Epithelial cell of esophagus (primary cell): Measurements from ENCODE around the gene BCAM.
"Not testable (repeated sequence)": the region's sequence is repeated elsewhere in the genome, so short reads cannot be mapped to it uniquely, and the experiment has no call there.

Source experiments
- DNase-seq: peaks from one replicate; pipeline ENCODE4 v3.0.0; 2010; ENCODE audit warnings: low read depth
- H3K4me3 ChIP-seq: 2 replicates; pipeline ENCODE4 v1.5.1; 2011; ENCODE audit warnings: mild to moderate bottlenecking, low read length, control low read depth
- TF ChIP-seq, protein P1 (sequence below): IDR thresholded peaks from 2 replicates; pipeline ENCODE4 v1.5.1; 2011; ENCODE audit warnings: low read depth, mild to moderate bottlenecking, low read length, control low read depth, inconsistent platforms; ENCODE audit not compliant: insufficient read depth; ENCODE audit errors: missing control alignments

The BCAM gene

DNA sequence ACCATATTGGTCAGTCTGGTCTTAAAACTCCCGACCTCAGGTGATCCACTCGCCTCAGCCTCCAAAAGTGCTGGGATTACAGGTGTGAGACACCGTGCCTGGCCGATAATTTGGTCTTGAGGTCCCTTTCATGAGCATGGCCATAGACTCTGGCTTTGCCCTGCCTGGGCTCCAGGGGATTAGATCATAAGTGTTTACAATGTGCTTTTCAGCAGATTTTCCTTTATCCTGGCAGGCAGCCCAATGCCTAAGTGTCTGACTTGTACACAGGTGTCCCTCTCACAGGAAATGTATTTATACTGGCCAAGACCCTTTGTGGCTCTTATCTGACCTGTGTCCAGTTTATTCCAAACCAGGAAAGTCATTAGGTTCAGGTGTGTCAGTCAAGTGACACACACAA lies 15.9 kb downstream of the BCAM start:
- TF ChIP-seq, protein P1, sequence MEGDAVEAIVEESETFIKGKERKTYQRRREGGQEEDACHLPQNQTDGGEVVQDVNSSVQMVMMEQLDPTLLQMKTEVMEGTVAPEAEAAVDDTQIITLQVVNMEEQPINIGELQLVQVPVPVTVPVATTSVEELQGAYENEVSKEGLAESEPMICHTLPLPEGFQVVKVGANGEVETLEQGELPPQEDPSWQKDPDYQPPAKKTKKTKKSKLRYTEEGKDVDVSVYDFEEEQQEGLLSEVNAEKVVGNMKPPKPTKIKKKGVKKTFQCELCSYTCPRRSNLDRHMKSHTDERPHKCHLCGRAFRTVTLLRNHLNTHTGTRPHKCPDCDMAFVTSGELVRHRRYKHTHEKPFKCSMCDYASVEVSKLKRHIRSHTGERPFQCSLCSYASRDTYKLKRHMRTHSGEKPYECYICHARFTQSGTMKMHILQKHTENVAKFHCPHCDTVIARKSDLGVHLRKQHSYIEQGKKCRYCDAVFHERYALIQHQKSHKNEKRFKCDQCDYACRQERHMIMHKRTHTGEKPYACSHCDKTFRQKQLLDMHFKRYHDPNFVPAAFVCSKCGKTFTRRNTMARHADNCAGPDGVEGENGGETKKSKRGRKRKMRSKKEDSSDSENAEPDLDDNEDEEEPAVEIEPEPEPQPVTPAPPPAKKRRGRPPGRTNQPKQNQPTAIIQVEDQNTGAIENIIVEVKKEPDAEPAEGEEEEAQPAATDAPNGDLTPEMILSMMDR, result no peak
- DNase-seq, result no peak
- no peak overlapping the region for H3K4me3 ChIP-seq

DNA sequence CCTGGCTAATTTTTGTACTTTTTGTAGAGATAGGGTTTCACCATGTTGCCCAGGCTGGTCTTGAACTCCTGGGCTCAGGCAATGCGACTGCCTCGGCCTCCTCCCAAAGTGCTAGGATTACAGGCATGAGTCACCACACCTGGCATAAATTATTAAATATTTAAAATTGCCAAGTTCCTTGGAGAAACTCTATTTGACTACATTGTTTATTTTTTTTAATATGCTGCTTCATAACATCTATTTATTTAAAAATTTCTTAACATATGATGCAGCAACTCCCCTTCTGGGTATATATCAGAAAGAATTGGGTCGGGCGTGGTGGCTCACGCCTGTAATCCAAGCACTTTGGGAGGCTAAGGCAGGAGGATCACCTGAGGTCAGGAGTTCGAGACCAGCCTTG lies 24.0 kb downstream of the BCAM start:
- H3K4me3 ChIP-seq, DNase-seq: not testable (repeated sequence)

DNA sequence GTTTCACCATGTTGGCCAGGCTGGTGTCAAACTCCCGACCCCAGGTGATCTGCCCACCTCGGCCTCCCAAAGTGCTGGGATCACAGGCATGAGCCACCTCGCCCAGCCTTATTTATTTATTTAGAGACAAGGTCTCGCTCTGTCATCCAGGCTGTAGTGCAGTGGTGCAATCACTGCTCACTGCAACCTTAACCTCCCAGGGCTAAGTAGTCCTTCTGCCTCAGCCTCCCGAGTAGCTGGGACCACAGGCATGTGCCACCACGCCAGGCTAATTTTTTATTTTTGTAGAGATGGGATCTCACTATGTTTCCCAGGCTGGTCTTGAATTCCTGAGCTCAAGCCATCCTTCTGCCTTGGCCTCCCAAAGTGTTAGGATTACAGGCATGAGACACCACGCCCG lies 25.5 kb downstream of the BCAM start:
- H3K4me3 ChIP-seq, DNase-seq: not testable (repeated sequence)

GRCh38 chr19:44839276-44839675 lies 30.4 kb downstream of the BCAM start:
- TF ChIP-seq, protein P1, result no peak
- DNase-seq, result no peak
- H3K4me3 ChIP-seq, result no peak overlapping the region

GRCh38 chr19:44840811-44841210 lies 31.9 kb downstream of the BCAM start:
- H3K4me3 ChIP-seq, result no peak overlapping the region
- DNase-seq, result no peak
- TF ChIP-seq, protein P1, result no peak

GRCh38 chr19:44841231-44841630 lies 32.3 kb downstream of the BCAM start:
- H3K4me3 ChIP-seq, result no peak overlapping the region
- TF ChIP-seq, protein P1, result no peak
- no peak for DNase-seq

GRCh38 chr19:44845286-44845611 lies 36.3 kb downstream of the BCAM start:
- TF ChIP-seq, protein P1, result no peak
- peak overlapping the region; percentile 66 for H3K4me3 ChIP-seq
- DNase-seq, result no peak

- TF ChIP-seq, protein P1, result peak; percentile 84
- peak within 1 kb of the TSS; percentile 95 for H3K4me3 ChIP-seq
- DNase-seq, result peak; percentile 98
These were observed 36.9 kb downstream of the BCAM start, which contains the start of gene NECTIN2 for GRCh38 chr19:44845612-44846454. Gene NECTIN2, plus strand, starts transcription at chr19:44846297. Its CDS starts 229 bp downstream, at chr19:44846526.
